Mesendoderm (in vitro differentiated cells): ENCODE data around the gene MYH14.
"Not testable (repeated sequence)": the region's sequence is repeated elsewhere in the genome, so short reads cannot be mapped to it uniquely, and the experiment has no call there.

Experiments
- DNase-seq: peaks from one replicate; pipeline ENCODE4 v3.0.0; 2013
- H2AK5ac ChIP-seq: 2 replicates; pipeline ENCODE4 v1.6.1; 2013; ENCODE audit warnings: low read length, inconsistent platforms
- H2BK120ac ChIP-seq: 2 replicates; pipeline ENCODE4 v1.6.1; 2013; ENCODE audit warnings: low read depth, mild to moderate bottlenecking, low read length, moderate library complexity, mixed read lengths
- H2BK15ac ChIP-seq: replicated peaks from 2 replicates; pipeline ENCODE4 v1.6.1; 2013; ENCODE audit warnings: low read depth, mild to moderate bottlenecking, moderate library complexity
- H2BK5ac ChIP-seq: 2 replicates; pipeline ENCODE4 v1.6.1; 2013; ENCODE audit warnings: low read length, inconsistent platforms
- H3K18ac ChIP-seq: 2 replicates; pipeline ENCODE4 v1.6.1; 2013; ENCODE audit warnings: mild to moderate bottlenecking, low read length, mixed read lengths
- H3K23ac ChIP-seq: one replicate; pipeline ENCODE4 v1.6.1; 2013; ENCODE audit warnings: low read length
- H3K27ac ChIP-seq: 2 replicates; pipeline ENCODE4 v1.5.1; 2013; ENCODE audit warnings: low read depth, mild to moderate bottlenecking, inconsistent platforms, low read length, moderate library complexity
- H3K27me3 ChIP-seq: 2 replicates; pipeline ENCODE4 v1.6.1; 2013; ENCODE audit warnings: low read length, control low read depth, mild to moderate bottlenecking, inconsistent platforms; ENCODE audit not compliant: insufficient read depth, poor library complexity
- H3K36me3 ChIP-seq: 2 replicates; pipeline ENCODE4 v1.6.1; 2013; ENCODE audit warnings: low read length, inconsistent platforms; ENCODE audit not compliant: control insufficient read depth, insufficient read depth
- H3K4ac ChIP-seq: one replicate; pipeline ENCODE4 v1.6.1; 2013; ENCODE audit warnings: low read depth, mild to moderate bottlenecking, low read length, moderate library complexity
- H3K4me1 ChIP-seq: 2 replicates; pipeline ENCODE4 v1.6.1; 2013; ENCODE audit warnings: low read depth, low read length, inconsistent platforms; ENCODE audit not compliant: control insufficient read depth
- H3K4me2 ChIP-seq: 2 replicates; pipeline ENCODE4 v1.6.1; 2013; ENCODE audit warnings: low read length
- H3K4me3 ChIP-seq: 2 replicates; pipeline ENCODE4 v1.5.1; 2013; ENCODE audit warnings: mild to moderate bottlenecking, low read length
- H3K56ac ChIP-seq: one replicate; pipeline ENCODE4 v1.6.1; 2013; ENCODE audit warnings: low read length
- H3K79me1 ChIP-seq: 2 replicates; pipeline ENCODE4 v1.6.1; 2013; ENCODE audit warnings: low read length, inconsistent platforms
- H3K79me2 ChIP-seq: 2 replicates; pipeline ENCODE4 v1.6.1; 2013; ENCODE audit warnings: mild to moderate bottlenecking, low read length; ENCODE audit not compliant: control insufficient read depth, insufficient read depth
- H3K9ac ChIP-seq: 2 replicates; pipeline ENCODE4 v1.6.1; 2013; ENCODE audit warnings: low read length, inconsistent platforms
- H4K5ac ChIP-seq: one replicate; pipeline ENCODE4 v1.6.1; 2013; ENCODE audit warnings: low read length
- H4K8ac ChIP-seq: one replicate; pipeline ENCODE4 v1.6.1; 2013; ENCODE audit warnings: low read depth, mild to moderate bottlenecking, control low read depth, low read length, moderate library complexity
- WGBS: extraction: QIAGEN DNeasy Blood & Tissue Kit; methylation state at CpG from one replicate; pipeline ENCODE4 v1.1.7; 2013; ENCODE audit warnings: low lambda C conversion rate, missing lambda C conversion rate; ENCODE audit not compliant: insufficient coverage; ENCODE audit errors: extremely low coverage; 5-methylcytosine and 5-hydroxymethylcytosine counted together

The MYH14 gene

DNA sequence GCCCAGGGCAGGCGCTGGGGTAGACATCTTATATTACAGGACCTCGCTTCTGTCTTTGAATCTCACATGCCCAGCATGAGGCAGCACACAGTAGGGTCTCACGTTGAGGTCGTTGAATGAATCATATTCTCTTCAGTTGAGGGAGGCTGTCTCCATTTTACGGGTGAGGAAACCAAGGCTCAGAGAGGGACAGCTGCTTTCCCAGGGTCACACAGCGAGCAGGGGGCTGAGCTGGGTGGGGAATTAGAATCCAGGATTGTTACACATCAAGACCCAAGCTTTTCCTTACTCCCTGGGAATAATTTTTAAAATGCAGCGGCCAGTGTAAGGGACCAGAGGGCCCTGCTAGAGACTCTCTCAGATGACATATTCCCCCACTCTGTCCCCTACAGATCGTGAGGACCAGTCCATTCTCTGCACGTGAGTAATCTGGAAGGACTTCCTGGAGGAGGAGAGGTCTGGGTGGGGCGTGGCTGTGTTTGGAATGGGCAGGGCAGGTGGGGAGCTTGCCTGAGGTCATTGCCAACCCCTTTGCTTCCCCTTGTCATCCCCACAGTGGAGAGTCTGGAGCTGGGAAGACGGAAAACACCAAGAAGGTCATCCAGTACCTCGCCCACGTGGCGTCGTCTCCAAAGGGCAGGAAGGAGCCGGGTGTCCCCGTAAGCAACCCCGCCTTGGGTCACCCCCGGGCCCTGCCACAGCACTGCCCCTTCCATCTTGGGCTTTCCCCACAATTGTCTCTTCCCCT, 19.4 kb downstream of the MYH14 start:
- Histone ChIP-seq H4K8ac (no peak overlapping the region), H3K4me2 (no peak overlapping the region), H4K5ac (no peak overlapping the region), H2BK5ac (no peak overlapping the region), H2AK5ac (no peak overlapping the region), H3K9ac (no peak overlapping the region), H3K4me1 (no peaks in the 10 kb centered on the region), H3K4ac (no peak overlapping the region), H3K18ac (no peak overlapping the region), H3K4me3 (no peak overlapping the region), H2BK120ac (no peak overlapping the region), H3K79me1 (no peaks in the 10 kb centered on the region), H3K56ac (no peak overlapping the region), H3K27ac (no peak overlapping the region), H3K36me3 (no peaks in the 10 kb centered on the region), H3K27me3 (no peaks in the 10 kb centered on the region), H2BK15ac (no peak overlapping the region), H3K79me2 (no peaks in the 10 kb centered on the region), H3K23ac (no peak overlapping the region)
- no CpG with 5 or more reads among the region's 19 CpGs for WGBS
- no peak for DNase-seq

DNA sequence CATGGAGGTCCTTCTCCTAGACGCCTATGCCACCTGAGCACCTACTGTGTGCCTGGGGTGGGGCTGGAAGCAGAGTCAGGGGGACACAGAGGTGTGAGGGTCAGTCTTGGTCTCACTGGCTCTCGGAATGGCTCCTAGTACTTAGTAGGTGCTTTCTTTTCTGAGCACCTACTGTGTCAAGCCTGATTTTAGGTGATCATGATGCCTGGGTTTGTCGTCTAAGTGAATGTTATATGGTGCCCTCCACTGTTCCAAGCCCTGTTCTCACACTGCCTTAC, 20.0 kb downstream of the MYH14 start:
- H2AK5ac ChIP-seq = no peak overlapping the region
- H3K36me3 ChIP-seq = no peaks in the 10 kb centered on the region
- H3K4me1 ChIP-seq = no peaks in the 10 kb centered on the region
- H2BK15ac ChIP-seq = no peak overlapping the region
- H3K4me2 ChIP-seq = no peak overlapping the region
- no peaks in the 10 kb centered on the region for H3K79me2 ChIP-seq
- no peak overlapping the region for H3K9ac ChIP-seq
- no peaks in the 10 kb centered on the region for H3K79me1 ChIP-seq
- no peak overlapping the region for H2BK120ac ChIP-seq
- no peak overlapping the region for H3K56ac ChIP-seq
- no CpG with 5 or more reads among the region's 3 CpGs for WGBS
- no peak overlapping the region for H3K4me3 ChIP-seq
- H3K23ac ChIP-seq = no peak overlapping the region
- H3K27me3 ChIP-seq = no peaks in the 10 kb centered on the region
- no peak overlapping the region for H3K27ac ChIP-seq
- H2BK5ac ChIP-seq = no peak overlapping the region
- no peak for DNase-seq
- no peak overlapping the region for H4K8ac ChIP-seq
- no peak overlapping the region for H4K5ac ChIP-seq
- H3K18ac ChIP-seq = no peak overlapping the region
- H3K4ac ChIP-seq = no peak overlapping the region

DNA sequence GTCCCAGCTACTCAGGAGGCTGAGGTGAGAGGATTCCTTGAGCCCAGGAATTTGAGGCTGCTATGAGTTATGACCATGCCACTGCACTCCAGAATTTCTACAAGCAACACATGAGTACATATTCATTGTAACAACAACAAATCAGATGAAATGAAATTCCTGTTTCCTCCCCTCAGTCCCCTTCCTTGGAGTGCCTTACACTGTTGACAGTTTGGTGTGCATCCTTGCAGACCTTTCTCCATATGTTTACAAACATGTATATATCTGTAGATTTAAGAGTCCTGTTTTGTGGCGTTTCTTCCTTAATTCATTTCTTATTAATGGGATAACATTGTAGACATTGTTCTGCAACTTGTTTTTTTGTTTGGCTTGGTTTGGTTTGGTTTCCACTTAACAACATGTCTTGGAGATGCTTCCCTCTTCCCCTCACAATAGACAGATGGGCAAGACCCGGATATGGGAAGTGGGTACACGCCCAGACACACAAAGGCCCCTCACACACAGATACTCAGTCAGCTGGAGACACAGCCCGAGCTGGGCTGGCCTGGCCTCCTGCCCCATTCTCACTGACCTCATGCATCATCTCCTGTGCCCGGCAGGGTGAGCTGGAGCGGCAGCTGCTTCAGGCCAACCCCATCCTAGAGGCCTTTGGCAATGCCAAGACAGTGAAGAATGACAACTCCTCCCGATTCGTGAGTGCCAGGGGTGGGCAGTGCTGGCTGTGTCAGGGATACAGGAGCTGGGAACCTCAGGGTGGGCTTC, 21.7 kb downstream of the MYH14 start:
- no peaks in the 10 kb centered on the region for H3K27me3 ChIP-seq
- WGBS = no CpG with 5 or more reads among the region's 8 CpGs
- no peak overlapping the region for H4K8ac ChIP-seq
- H2BK15ac ChIP-seq = no peak overlapping the region
- H3K4me3 ChIP-seq = no peak overlapping the region
- no peak overlapping the region for H2AK5ac ChIP-seq
- H2BK5ac ChIP-seq = no peak overlapping the region
- no peak overlapping the region for H3K23ac ChIP-seq
- H4K5ac ChIP-seq = no peak overlapping the region
- H3K36me3 ChIP-seq = no peaks in the 10 kb centered on the region
- H3K4ac ChIP-seq = no peak overlapping the region
- H3K9ac ChIP-seq = no peak overlapping the region
- H3K79me1 ChIP-seq = no peaks in the 10 kb centered on the region
- no peaks in the 10 kb centered on the region for H3K4me1 ChIP-seq
- H3K56ac ChIP-seq = no peak overlapping the region
- H3K27ac ChIP-seq = no peak overlapping the region
- H3K18ac ChIP-seq = no peak overlapping the region
- no peaks in the 10 kb centered on the region for H3K79me2 ChIP-seq
- DNase-seq = no peak
- H3K4me2 ChIP-seq = no peak overlapping the region
- no peak overlapping the region for H2BK120ac ChIP-seq

DNA sequence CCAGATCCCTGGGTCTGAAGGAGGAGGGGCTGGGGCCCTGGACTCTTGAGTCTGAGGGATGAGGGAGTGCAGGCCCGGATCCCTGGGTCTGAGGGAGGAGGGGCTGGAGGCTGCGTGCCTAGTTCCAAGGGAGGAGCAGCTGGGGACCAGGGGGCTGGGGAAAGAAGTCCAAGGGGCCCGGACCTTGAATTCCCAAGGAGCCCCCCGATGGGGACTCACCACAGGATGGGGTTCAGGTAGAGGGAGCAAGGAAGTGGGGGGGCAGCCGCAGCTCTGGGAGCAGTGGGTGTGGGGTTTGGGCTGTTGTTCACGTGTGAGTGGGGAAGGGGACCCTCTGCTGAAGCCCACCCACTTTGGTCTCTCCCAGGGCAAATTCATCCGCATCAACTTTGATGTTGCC, 23.1 kb downstream of the MYH14 start:
- no CpG with 5 or more reads among the region's 7 CpGs for WGBS
- H3K79me2 ChIP-seq = no peaks in the 10 kb centered on the region
- H3K18ac ChIP-seq = no peak overlapping the region
- H3K79me1 ChIP-seq = no peaks in the 10 kb centered on the region
- H3K4me3 ChIP-seq = no peak overlapping the region
- H3K4me1 ChIP-seq = no peaks in the 10 kb centered on the region
- no peak overlapping the region for H3K9ac ChIP-seq
- no peak overlapping the region for H2BK5ac ChIP-seq
- no peak overlapping the region for H2BK15ac ChIP-seq
- no peak overlapping the region for H3K27ac ChIP-seq
- DNase-seq = no peak
- H3K23ac ChIP-seq = no peak overlapping the region
- no peak overlapping the region for H3K56ac ChIP-seq
- H4K5ac ChIP-seq = no peak overlapping the region
- H3K4me2 ChIP-seq = no peak overlapping the region
- H3K4ac ChIP-seq = no peak overlapping the region
- H3K27me3 ChIP-seq = no peaks in the 10 kb centered on the region
- H2AK5ac ChIP-seq = no peak overlapping the region
- no peak overlapping the region for H2BK120ac ChIP-seq
- H3K36me3 ChIP-seq = no peaks in the 10 kb centered on the region
- no peak overlapping the region for H4K8ac ChIP-seq

DNA sequence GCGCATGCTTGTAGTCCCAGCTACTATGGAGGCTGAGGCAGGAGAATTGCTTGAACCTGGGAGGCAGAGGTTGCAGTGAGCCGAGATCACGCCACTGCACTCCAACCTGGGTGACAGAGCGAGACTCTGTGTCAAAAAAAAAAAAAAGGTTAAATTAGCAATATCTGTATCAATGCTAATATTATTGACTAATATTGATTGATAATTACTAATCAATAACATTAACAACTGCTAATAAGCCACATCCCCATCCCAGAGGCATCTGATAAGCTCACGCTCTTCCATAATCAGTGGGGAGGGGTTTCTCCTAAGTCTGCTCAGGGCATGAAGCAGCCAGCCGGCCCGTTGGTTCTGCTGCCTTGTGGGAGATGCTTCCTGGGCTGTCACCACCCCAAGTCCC, 24.7 kb downstream of the MYH14 start:
- not testable (repeated sequence) for H2BK15ac ChIP-seq, H3K23ac ChIP-seq
- WGBS = no CpG with 5 or more reads among the region's 7 CpGs

More for the DNA sequence above, 24.7 kb downstream of the MYH14 start:
- not testable (repeated sequence) for H4K8ac ChIP-seq, H3K4me1 ChIP-seq, H3K27me3 ChIP-seq, H3K36me3 ChIP-seq, H4K5ac ChIP-seq, H2AK5ac ChIP-seq, H3K79me1 ChIP-seq, H3K18ac ChIP-seq, H3K79me2 ChIP-seq, DNase-seq, H3K27ac ChIP-seq, H3K4ac ChIP-seq, H3K4me3 ChIP-seq, H2BK5ac ChIP-seq, H3K56ac ChIP-seq, H3K4me2 ChIP-seq, H2BK120ac ChIP-seq, H3K9ac ChIP-seq
